Thymus (tissue), 11 donors: ENCODE results near the gene FBXW8. TPM values are rescaled to one million over a fixed set of nuclear protein-coding genes. Genes with fewer than 3 reads are reported as not detected.

Experiments used
- DNase-seq, 9 donors: peaks; one replicate each; pipeline ENCODE4 v3.0.0-alpha.2; 2013; ENCODE audit warnings: low spot score in 9 of 9, low read depth in 6 of 9, missing footprints in 1 of 9
- H3K27ac ChIP-seq, 2 donors: one replicate each; pipeline ENCODE4 v1.5.1; 2013; ENCODE audit warnings: control low read depth in 1 of 2, low read depth in 1 of 2, low read length in 1 of 2, mild to moderate bottlenecking in 1 of 2, moderate library complexity in 1 of 2
- H3K27me3 ChIP-seq, 2 donors: one replicate each; pipeline ENCODE4 v1.5.1; 2013; ENCODE audit warnings: low read length in 1 of 2; ENCODE audit not compliant: control insufficient read depth in 2 of 2, insufficient read depth in 1 of 2
- H3K36me3 ChIP-seq, 2 donors: one replicate each; pipeline ENCODE4 v1.5.1; 2013; ENCODE audit warnings: low read length in 1 of 2, mild to moderate bottlenecking in 1 of 2, moderate library complexity in 1 of 2; ENCODE audit not compliant: control insufficient read depth in 2 of 2, insufficient read depth in 2 of 2
- H3K4me1 ChIP-seq, 2 donors: one replicate each; pipeline ENCODE4 v1.5.1; 2013; ENCODE audit warnings: low read length in 2 of 2; ENCODE audit not compliant: control insufficient read depth in 2 of 2, insufficient read depth in 2 of 2
- H3K4me3 ChIP-seq, 2 donors: one replicate each; pipeline ENCODE4 v1.5.1; 2013; ENCODE audit warnings: low read length in 2 of 2, control low read depth in 1 of 2, mild to moderate bottlenecking in 1 of 2
- H3K9me3 ChIP-seq, 2 donors: one replicate each; pipeline ENCODE4 v1.5.1; 2013; ENCODE audit warnings: low read length in 1 of 2, mild to moderate bottlenecking in 1 of 2; ENCODE audit not compliant: control insufficient read depth in 2 of 2, insufficient read depth in 1 of 2
- WGBS: extraction: QIAGEN DNeasy Blood & Tissue Kit; methylation state at CpG from one replicate; pipeline ENCODE4 v1.1.7; 2013; 5-methylcytosine and 5-hydroxymethylcytosine counted together
- polyA plus RNA-seq: library from polyadenylated mRNA; stranded (reverse); fragments of 200-250 nt; gene quantifications from one replicate; pipeline ENCODE4 v1.2.3, GENCODE V29; 2013
- total RNA-seq: library from RNA; stranded (reverse); fragments of 120-200 nt; gene quantifications from one replicate; pipeline ENCODE4 v1.2.4, GENCODE V29; 2013
- donor health status: healthy.

FBXW8 gene
- total and polyA plus RNA-seq, 2 donors: 4.5 to 6.0 TPM

DNA sequence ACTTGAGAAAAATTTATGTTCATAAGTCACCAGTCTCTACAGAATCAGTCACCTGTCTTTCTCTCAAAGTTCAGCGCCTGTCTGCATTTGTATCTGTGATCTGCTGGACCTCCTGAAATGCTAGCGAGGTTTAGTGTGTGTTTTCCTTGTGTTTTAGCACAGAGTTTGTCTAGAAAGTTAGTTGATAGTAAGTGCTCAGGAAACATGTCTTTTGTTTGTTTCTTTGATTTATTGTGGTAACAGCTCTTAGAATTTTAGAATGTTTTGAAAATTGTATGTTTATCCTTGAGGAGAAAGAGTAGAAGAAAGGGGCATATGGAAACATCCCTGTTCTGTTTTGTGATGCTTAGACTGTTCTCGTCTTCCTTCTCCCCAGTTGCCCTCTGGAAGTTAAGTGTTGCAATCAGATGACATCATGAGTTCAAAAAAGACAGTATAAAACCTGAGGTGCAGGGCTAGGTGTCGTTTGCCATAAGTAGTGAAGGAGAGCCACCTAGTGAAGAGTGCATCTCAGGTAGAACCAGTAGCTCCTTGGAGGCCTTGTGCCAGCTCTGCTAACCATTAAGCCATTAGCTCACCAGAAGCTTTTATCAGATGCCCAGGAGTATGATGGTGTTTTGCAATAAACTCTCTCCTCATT lies 44.8 kb downstream of the FBXW8 start:
- Histone ChIP-seq H3K9me3 (no peaks in the 10 kb centered on the region), H3K27me3 (no peaks in the 10 kb centered on the region), H3K4me1 (no peaks in the 10 kb centered on the region), H3K36me3 (peaks cover 0 to 10% of the 10 kb centered on the region in 2 donors), H3K27ac (no peak overlapping the region), H3K4me3 (no peak overlapping the region)
- 95% methylated on average over 4 of the region's 4 CpGs for WGBS
- peak in 2 of 9 donors; percentile 19 to 47 for DNase-seq

- Histone ChIP-seq H3K36me3 (peaks cover 0 to 13% of the 10 kb centered on the region in 2 donors), H3K4me1 (peaks cover 5 to 7% of the 10 kb centered on the region in 2 donors), H3K27ac (no peak overlapping the region), H3K27me3 (no peaks in the 10 kb centered on the region), H3K9me3 (no peaks in the 10 kb centered on the region), H3K4me3 (no peak overlapping the region)
- DNase-seq: no peak
- WGBS: 97% methylated on average over 6 of the region's 6 CpGs
Observed at GRCh38 chr12:116958402-116959197, 47.9 kb downstream of the FBXW8 start.

DNA sequence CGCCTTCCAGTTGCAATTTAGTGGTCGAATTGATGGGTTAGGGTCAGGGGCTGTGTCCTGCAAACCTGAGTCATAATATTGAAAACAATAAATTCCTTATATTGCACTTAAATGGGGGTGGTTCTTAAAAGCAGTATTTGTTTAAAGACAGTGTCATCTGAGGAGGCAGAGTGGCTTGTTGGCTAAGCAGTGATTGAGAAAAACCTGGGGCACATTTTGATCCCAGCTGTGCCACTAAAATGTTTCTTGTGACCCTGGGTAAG lies 48.4 kb downstream of the FBXW8 start:
- no peak for DNase-seq
- Histone ChIP-seq H3K9me3 (no peaks in the 10 kb centered on the region), H3K36me3 (peaks cover 0 to 13% of the 10 kb centered on the region in 2 donors), H3K4me1 (peaks cover 5 to 7% of the 10 kb centered on the region in 2 donors), H3K4me3 (no peak overlapping the region), H3K27me3 (no peaks in the 10 kb centered on the region), H3K27ac (no peak overlapping the region)
- 97% methylated on average over 2 of the region's 2 CpGs for WGBS

- peaks cover 8 to 13% of the 10 kb centered on the region in 2 donors for H3K4me1 ChIP-seq
- no peak overlapping the region for H3K4me3 ChIP-seq
- H3K9me3 ChIP-seq: no peaks in the 10 kb centered on the region
- 76% methylated on average over 5 of the region's 5 CpGs for WGBS
- DNase-seq: peak in 1 of 9 donors; percentile 23
- no peaks in the 10 kb centered on the region for H3K27me3 ChIP-seq
- no peak overlapping the region for H3K27ac ChIP-seq
- peaks cover 2 to 13% of the 10 kb centered on the region in 2 donors for H3K36me3 ChIP-seq
Observed at GRCh38 chr12:116959845-116960514, 49.2 kb downstream of the FBXW8 start.

- Histone ChIP-seq H3K4me1 (peaks cover 8 to 13% of the 10 kb centered on the region in 2 donors), H3K4me3 (no peak overlapping the region), H3K9me3 (peaks cover 0 to 1% of the 10 kb centered on the region in 2 donors), H3K27ac (no peak overlapping the region), H3K27me3 (no peaks in the 10 kb centered on the region), H3K36me3 (peaks cover 15 to 16% of the 10 kb centered on the region in 2 donors)
- 25% methylated on average over 4 of the region's 4 CpGs for WGBS
- DNase-seq: peak in 1 of 9 donors; percentile 19
Observed at GRCh38 chr12:116962197-116962596, 51.4 kb downstream of the FBXW8 start.

GRCh38 chr12:116962783-116963356 lies 52.1 kb downstream of the FBXW8 start:
- peaks cover 8 to 13% of the 10 kb centered on the region in 2 donors for H3K4me1 ChIP-seq
- WGBS: 98% methylated on average over 9 of the region's 9 CpGs
- peaks cover 15 to 16% of the 10 kb centered on the region in 2 donors for H3K36me3 ChIP-seq
- H3K4me3 ChIP-seq: no peak overlapping the region
- peaks cover 0 to 1% of the 10 kb centered on the region in 2 donors for H3K9me3 ChIP-seq
- H3K27ac ChIP-seq: no peak overlapping the region
- DNase-seq: no peak
- no peaks in the 10 kb centered on the region for H3K27me3 ChIP-seq

GRCh38 chr12:116964054-116965050 lies 53.6 kb downstream of the FBXW8 start:
- Histone ChIP-seq H3K27me3 (no peaks in the 10 kb centered on the region), H3K27ac (no peak overlapping the region), H3K4me1 (peaks cover 8 to 13% of the 10 kb centered on the region in 2 donors), H3K4me3 (no peak overlapping the region), H3K36me3 (peaks cover 10 to 15% of the 10 kb centered on the region in 2 donors), H3K9me3 (peaks cover 0 to 1% of the 10 kb centered on the region in 2 donors)
- 41% methylated on average over 14 of the region's 14 CpGs for WGBS
- no peak for DNase-seq

GRCh38 chr12:116968986-116969385 lies 58.2 kb downstream of the FBXW8 start:
- Histone ChIP-seq H3K36me3 (peaks cover 13 to 21% of the 10 kb centered on the region in 2 donors), H3K4me3 (no peak overlapping the region), H3K27ac (no peak overlapping the region), H3K27me3 (no peaks in the 10 kb centered on the region), H3K4me1 (peaks cover 3 to 6% of the 10 kb centered on the region in 2 donors), H3K9me3 (peaks cover 0 to 1% of the 10 kb centered on the region in 2 donors)
- WGBS: 95% methylated on average over 5 of the region's 5 CpGs
- DNase-seq: no peak
